Panc1 (cell line): ENCODE measurements around the gene CHMP1A.
"Not testable (repeated sequence)": the region's sequence is repeated elsewhere in the genome, so short reads cannot be mapped to it uniquely, and the experiment has no call there.

Source experiments
- POLR2AphosphoS5 ChIP-seq: IDR thresholded peaks from 2 replicates; pipeline ENCODE4 v1.6.1; 2012; ENCODE audit warnings: mild to moderate bottlenecking, low read depth, low read length, moderate library complexity
- TF ChIP-seq, protein P1 (sequence below): fragments of 450-650 bp; IDR thresholded peaks from 2 replicates; pipeline ENCODE4 v1.5.1; 2017; ENCODE audit warnings: mild to moderate bottlenecking
- TF ChIP-seq, protein P2 (sequence below), 2 experiments: IDR thresholded peaks; 2 replicates each; pipeline ENCODE4 v1.6.1; 2011 to 2012; ENCODE audit warnings: low read depth in 2 of 2, control low read depth in 1 of 2, low read length in 1 of 2, mild to moderate bottlenecking in 1 of 2, moderate library complexity in 1 of 2; ENCODE audit not compliant: insufficient read depth in 1 of 2

DNA sequence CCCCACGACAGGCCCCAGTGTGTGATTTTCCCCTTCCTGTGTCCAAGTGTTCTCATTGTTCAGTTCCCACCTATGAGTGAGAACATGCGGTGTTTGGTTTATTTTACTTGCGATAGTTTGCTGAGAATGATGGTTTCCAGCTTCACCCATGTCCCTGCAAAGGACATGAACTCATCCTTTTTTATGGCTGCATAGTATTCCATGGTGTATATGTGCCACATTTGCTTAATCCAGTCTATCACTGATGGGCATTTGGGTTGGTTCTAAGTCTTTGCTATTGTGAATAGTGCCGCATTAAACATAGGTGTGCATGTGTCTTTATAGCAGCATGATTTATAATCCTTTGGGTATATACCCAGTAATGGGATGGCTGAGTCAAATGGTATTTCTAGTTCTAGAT, 14.1 kb upstream of the CHMP1A start:
- TF ChIP-seq, protein P1, sequence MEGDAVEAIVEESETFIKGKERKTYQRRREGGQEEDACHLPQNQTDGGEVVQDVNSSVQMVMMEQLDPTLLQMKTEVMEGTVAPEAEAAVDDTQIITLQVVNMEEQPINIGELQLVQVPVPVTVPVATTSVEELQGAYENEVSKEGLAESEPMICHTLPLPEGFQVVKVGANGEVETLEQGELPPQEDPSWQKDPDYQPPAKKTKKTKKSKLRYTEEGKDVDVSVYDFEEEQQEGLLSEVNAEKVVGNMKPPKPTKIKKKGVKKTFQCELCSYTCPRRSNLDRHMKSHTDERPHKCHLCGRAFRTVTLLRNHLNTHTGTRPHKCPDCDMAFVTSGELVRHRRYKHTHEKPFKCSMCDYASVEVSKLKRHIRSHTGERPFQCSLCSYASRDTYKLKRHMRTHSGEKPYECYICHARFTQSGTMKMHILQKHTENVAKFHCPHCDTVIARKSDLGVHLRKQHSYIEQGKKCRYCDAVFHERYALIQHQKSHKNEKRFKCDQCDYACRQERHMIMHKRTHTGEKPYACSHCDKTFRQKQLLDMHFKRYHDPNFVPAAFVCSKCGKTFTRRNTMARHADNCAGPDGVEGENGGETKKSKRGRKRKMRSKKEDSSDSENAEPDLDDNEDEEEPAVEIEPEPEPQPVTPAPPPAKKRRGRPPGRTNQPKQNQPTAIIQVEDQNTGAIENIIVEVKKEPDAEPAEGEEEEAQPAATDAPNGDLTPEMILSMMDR, result not testable (repeated sequence)
- TF ChIP-seq, protein P2, sequence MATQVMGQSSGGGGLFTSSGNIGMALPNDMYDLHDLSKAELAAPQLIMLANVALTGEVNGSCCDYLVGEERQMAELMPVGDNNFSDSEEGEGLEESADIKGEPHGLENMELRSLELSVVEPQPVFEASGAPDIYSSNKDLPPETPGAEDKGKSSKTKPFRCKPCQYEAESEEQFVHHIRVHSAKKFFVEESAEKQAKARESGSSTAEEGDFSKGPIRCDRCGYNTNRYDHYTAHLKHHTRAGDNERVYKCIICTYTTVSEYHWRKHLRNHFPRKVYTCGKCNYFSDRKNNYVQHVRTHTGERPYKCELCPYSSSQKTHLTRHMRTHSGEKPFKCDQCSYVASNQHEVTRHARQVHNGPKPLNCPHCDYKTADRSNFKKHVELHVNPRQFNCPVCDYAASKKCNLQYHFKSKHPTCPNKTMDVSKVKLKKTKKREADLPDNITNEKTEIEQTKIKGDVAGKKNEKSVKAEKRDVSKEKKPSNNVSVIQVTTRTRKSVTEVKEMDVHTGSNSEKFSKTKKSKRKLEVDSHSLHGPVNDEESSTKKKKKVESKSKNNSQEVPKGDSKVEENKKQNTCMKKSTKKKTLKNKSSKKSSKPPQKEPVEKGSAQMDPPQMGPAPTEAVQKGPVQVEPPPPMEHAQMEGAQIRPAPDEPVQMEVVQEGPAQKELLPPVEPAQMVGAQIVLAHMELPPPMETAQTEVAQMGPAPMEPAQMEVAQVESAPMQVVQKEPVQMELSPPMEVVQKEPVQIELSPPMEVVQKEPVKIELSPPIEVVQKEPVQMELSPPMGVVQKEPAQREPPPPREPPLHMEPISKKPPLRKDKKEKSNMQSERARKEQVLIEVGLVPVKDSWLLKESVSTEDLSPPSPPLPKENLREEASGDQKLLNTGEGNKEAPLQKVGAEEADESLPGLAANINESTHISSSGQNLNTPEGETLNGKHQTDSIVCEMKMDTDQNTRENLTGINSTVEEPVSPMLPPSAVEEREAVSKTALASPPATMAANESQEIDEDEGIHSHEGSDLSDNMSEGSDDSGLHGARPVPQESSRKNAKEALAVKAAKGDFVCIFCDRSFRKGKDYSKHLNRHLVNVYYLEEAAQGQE (IDR thresholded peaks at IDR 0.05; ENCODE audit: insufficient read depth in 1 of 2, low read depth in 2 of 2, low read length in 1 of 2), result not testable (repeated sequence)
- TF ChIP-seq POLR2AphosphoS5, result not testable (repeated sequence)
